SK-N-SH (cell line): ENCODE results near the gene BNIP5. TPM values are rescaled to one million over a fixed set of nuclear protein-coding genes. Genes with fewer than 3 reads are reported as not detected.

Experiments
- CTCF ChIA-PET: fragments of 300-600, 350-600 bp; formaldehyde crosslinking; extraction: SDS; loops from one replicate; lab custom pipeline; 2021; lab: Yijun Ruan, JAX
- POLR2A ChIA-PET: fragments of 350-600 bp; sonication (Branson Sonifier 250); formaldehyde crosslinking; extraction: SDS; loops from one replicate; lab custom pipeline; 2020; ENCODE audit warnings: antibody characterized with exemption, inconsistent platforms; lab: Yijun Ruan, JAX
- DNase-seq: peaks from one replicate; pipeline ENCODE4 v3.0.0; 2012
- H2AFZ ChIP-seq: fragments of 200-600 bp; sonication (generic); 2 replicates; pipeline ENCODE4 v1.8.1; 2016; ENCODE audit warnings: antibody characterized with exemption, mild to moderate bottlenecking, low read depth
- H3F3A ChIP-seq: fragments of 200-600 bp; sonication (generic); replicated peaks from 2 replicates; pipeline ENCODE3; 2016; ENCODE audit warnings: antibody characterized with exemption, mild to moderate bottlenecking; ENCODE audit not compliant: insufficient read depth
- H3K27ac ChIP-seq, 2 experiments: fragments of 200-500 bp in 1 of 2; fragments of 200-600 bp in 1 of 2; sonication (Bioruptor generic) in 1 of 2; sonication (generic), shearing (Covaris generic) in 1 of 2; 2 replicates each; pipeline versions ENCODE4 v1.5.1 to v1.6.1; 2014 to 2016; ENCODE audit warnings: low read depth in 2 of 2, inconsistent platforms in 1 of 2, low read length in 1 of 2, mild to moderate bottlenecking in 1 of 2, mixed read lengths in 1 of 2
- H3K27me3 ChIP-seq: fragments of 200-600 bp; sonication (generic), shearing (Covaris generic); 2 replicates; pipeline ENCODE4 v1.6.1; 2016; ENCODE audit warnings: mixed run types; ENCODE audit not compliant: insufficient read depth
- H3K36me3 ChIP-seq, 2 experiments: fragments of 200-500 bp in 1 of 2; fragments of 200-600 bp in 1 of 2; sonication (Bioruptor generic) in 1 of 2; sonication (generic) in 1 of 2; replicated peaks in 1 of 2; 2 replicates each; pipeline versions ENCODE3 to v1.5.1; 2014 to 2016; ENCODE audit warnings: low read length in 1 of 2, mild to moderate bottlenecking in 1 of 2; ENCODE audit not compliant: insufficient read depth in 2 of 2, control insufficient read depth in 1 of 2
- H3K4me1 ChIP-seq, 2 experiments: fragments of 200-500 bp in 1 of 2; fragments of 200-600 bp in 1 of 2; sonication (Bioruptor generic) in 1 of 2; sonication (generic), shearing (Covaris generic) in 1 of 2; 2 replicates each; pipeline versions ENCODE4 v1.5.1 to v1.6.1; 2014 to 2016; ENCODE audit warnings: low read depth in 1 of 2, low read length in 1 of 2, mixed run types in 1 of 2; ENCODE audit not compliant: insufficient read depth in 2 of 2, control insufficient read depth in 1 of 2
- H3K4me2 ChIP-seq: fragments of 200-600 bp; sonication (generic), shearing (Covaris generic); 2 replicates; pipeline ENCODE4 v1.6.1; 2017; ENCODE audit warnings: mixed run types
- H3K4me3 ChIP-seq, 2 experiments: fragments of 200-500 bp in 1 of 2; fragments of 200-600 bp in 1 of 2; sonication (Bioruptor generic) in 1 of 2; sonication (generic), shearing (Covaris generic) in 1 of 2; 2 replicates each; pipeline versions ENCODE4 v1.5.1 to v1.8.1; 2014 to 2016; ENCODE audit warnings: low read depth in 2 of 2, inconsistent platforms in 1 of 2, low read length in 1 of 2, mild to moderate bottlenecking in 1 of 2, mixed read lengths in 1 of 2, moderate library complexity in 1 of 2
- H3K79me2 ChIP-seq: fragments of 200-600 bp; sonication (generic); 2 replicates; pipeline ENCODE4 v1.8.1; 2017; ENCODE audit warnings: mild to moderate bottlenecking; ENCODE audit not compliant: insufficient read depth
- H3K9ac ChIP-seq: fragments of 200-600 bp; sonication (generic); 2 replicates; pipeline ENCODE4 v1.6.1; 2017; ENCODE audit warnings: mixed run types
- H3K9me2 ChIP-seq: fragments of 200-600 bp; sonication (generic); 2 replicates; pipeline ENCODE4 v1.6.1; 2017; ENCODE audit warnings: mixed run types
- H3K9me3 ChIP-seq: fragments of 200-600 bp; sonication (generic); 2 replicates; pipeline ENCODE4 v1.6.1; 2017; ENCODE audit warnings: mixed run types, mild to moderate bottlenecking, moderate library complexity
- H4K20me1 ChIP-seq: fragments of 200-600 bp; sonication (generic); 2 replicates; pipeline ENCODE4 v1.6.1; 2017; ENCODE audit warnings: mild to moderate bottlenecking, mixed run types; ENCODE audit not compliant: insufficient read depth
- FOXJ3 ChIP-seq: sonication (generic); formaldehyde crosslinking; IDR thresholded peaks from 2 replicates; pipeline ENCODE4 v1.5.1; 2020; ENCODE audit warnings: mild to moderate bottlenecking, missing genetic modification reagents
- FOXM1 ChIP-seq: IDR thresholded peaks from 2 replicates; pipeline ENCODE4 v1.4.0; 2012; ENCODE audit warnings: low read depth, mild to moderate bottlenecking
- GABPA ChIP-seq: IDR thresholded peaks from 2 replicates; pipeline ENCODE4 v1.4.0; 2012; ENCODE audit warnings: low read depth, mild to moderate bottlenecking
- MEF2A ChIP-seq: IDR thresholded peaks from 2 replicates; pipeline ENCODE4 v1.4.0; 2012; ENCODE audit warnings: low read depth, borderline replicate concordance
- NRF1 ChIP-seq: IDR thresholded peaks from 2 replicates; pipeline ENCODE4 v1.6.1; 2012; ENCODE audit warnings: low read depth, mild to moderate bottlenecking, low read length
- POLR2AphosphoS5 ChIP-seq: IDR thresholded peaks from 2 replicates; pipeline ENCODE4 v1.6.1; 2012; ENCODE audit warnings: low read depth, low read length
- RAD21 ChIP-seq: IDR thresholded peaks from 2 replicates; pipeline ENCODE4 v1.6.1; 2012; ENCODE audit warnings: mild to moderate bottlenecking, low read length
- RXRA ChIP-seq: IDR thresholded peaks from 2 replicates; pipeline ENCODE4 v1.4.0; 2012; ENCODE audit warnings: low read depth, mild to moderate bottlenecking, borderline replicate concordance
- SIN3A ChIP-seq: IDR thresholded peaks from 2 replicates; pipeline ENCODE4 v1.6.1; 2012; ENCODE audit warnings: low read depth, mild to moderate bottlenecking, low read length, moderate library complexity, borderline replicate concordance
- SMC3 ChIP-seq: IDR thresholded peaks from 2 replicates; pipeline ENCODE4 v1.6.1; 2012; ENCODE audit warnings: low read depth, low read length, improper control_type of control experiment
- TAF1 ChIP-seq: IDR thresholded peaks from 2 replicates; pipeline ENCODE4 v1.6.1; 2012; ENCODE audit warnings: low read depth, mild to moderate bottlenecking, low read length, moderate library complexity, borderline replicate concordance
- TCF12 ChIP-seq: IDR thresholded peaks from 2 replicates; pipeline ENCODE4 v1.4.0; 2012
- TEAD4 ChIP-seq: IDR thresholded peaks from 2 replicates; pipeline ENCODE4 v1.4.0; 2012; ENCODE audit warnings: mild to moderate bottlenecking, borderline replicate concordance; ENCODE audit not compliant: insufficient read depth
- YY1 ChIP-seq: IDR thresholded peaks from 2 replicates; pipeline ENCODE4 v1.4.0; 2012; ENCODE audit warnings: low read depth, mild to moderate bottlenecking
- WGBS: methylation state at CpG from one replicate; pipeline ENCODE4 v1.1.6; 2017; ENCODE audit warnings: low lambda C conversion rate; 5-methylcytosine and 5-hydroxymethylcytosine counted together
- polyA plus RNA-seq, 3 experiments: library from polyadenylated mRNA; depleted of rRNA; stranded (reverse); fragments of >200 nt; gene quantifications; 2 replicates each; pipeline ENCODE4 v1.2.3, GENCODE V29; 2012
- TF ChIP-seq, protein P1 (sequence below): fragments of 150-350 bp; IDR thresholded peaks from 2 replicates; pipeline ENCODE4 v1.6.1; 2017; ENCODE audit warnings: antibody characterized with exemption, low read length, low read depth, borderline replicate concordance
- TF ChIP-seq, protein P2 (sequence below): IDR thresholded peaks from 2 replicates; pipeline ENCODE4 v1.4.0; 2012; ENCODE audit warnings: low read depth, borderline replicate concordance
- TF ChIP-seq, protein P3 (sequence below): IDR thresholded peaks from 2 replicates; pipeline ENCODE4; 2012
- TF ChIP-seq, protein P4 (sequence below): IDR thresholded peaks from 2 replicates; pipeline ENCODE4 v1.6.1; 2012; ENCODE audit warnings: mild to moderate bottlenecking, low read depth, low read length, moderate library complexity
- TF ChIP-seq, protein P5 (sequence below): IDR thresholded peaks from 2 replicates; pipeline ENCODE4 v1.4.0; 2012; ENCODE audit warnings: low read depth
- TF ChIP-seq, protein P6 (sequence below): IDR thresholded peaks from 2 replicates; pipeline ENCODE4 v1.4.0; 2012; ENCODE audit warnings: low read depth, borderline replicate concordance

Gene BNIP5
- polyA plus RNA-seq, 1 of the 3 experiments (the other 2 are of a cell fraction): not detected

DNA sequence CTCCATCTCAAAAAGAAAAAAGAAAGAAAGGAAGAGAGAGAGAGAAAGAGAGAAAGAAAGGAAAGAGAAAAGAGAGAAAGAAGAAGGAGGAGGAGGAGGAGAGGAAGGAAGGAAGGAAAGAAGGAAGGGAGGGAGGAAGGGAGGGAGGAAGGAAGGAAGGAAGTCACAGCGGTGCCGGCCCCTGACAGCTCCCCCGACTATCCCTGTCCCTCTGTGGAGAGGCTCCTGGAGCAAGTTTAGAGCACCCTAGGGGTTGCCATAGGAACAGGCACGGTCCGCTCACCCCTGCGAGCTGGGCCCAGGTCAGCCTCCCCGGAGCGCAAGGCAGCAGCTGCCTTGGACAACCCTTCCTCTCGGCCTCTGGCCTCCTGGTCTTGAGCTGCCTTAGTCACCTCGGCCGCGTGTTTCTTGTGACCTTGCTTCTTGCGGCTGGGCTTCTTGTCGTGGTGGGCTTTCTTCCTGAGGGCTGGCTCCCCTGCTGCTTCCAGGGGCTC, 6.8 kb downstream of the BNIP5 start:
- Histone ChIP-seq H3K4me3 (no peak overlapping the region), H3K9me2 (no peaks in the 10 kb centered on the region), H2AFZ (no peak overlapping the region), H4K20me1 (no peaks in the 10 kb centered on the region), H3K27ac (no peak overlapping the region), H3K36me3 (no peaks in the 10 kb centered on the region), H3K27me3 (peaks cover 22% of the 10 kb centered on the region), H3K9ac (no peak overlapping the region), H3K4me2 (no peak overlapping the region), H3F3A (no peaks in the 10 kb centered on the region), H3K79me2 (no peaks in the 10 kb centered on the region), H3K9me3 (no peaks in the 10 kb centered on the region), H3K4me1 (peaks cover 0 to 9% of the 10 kb centered on the region in 2 experiments; a peak in 1 of 4 replicates)
- TF ChIP-seq MEF2A (no peak), GABPA (no peak), RAD21 (no peak), SIN3A (no peak), TCF12 (no peak), SMC3 (no peak), FOXJ3 (CRISPR knock-in tag) (no peak), TAF1 (no peak), TEAD4 (no peak), NRF1 (no peak)
- TF ChIP-seq, protein P1, sequence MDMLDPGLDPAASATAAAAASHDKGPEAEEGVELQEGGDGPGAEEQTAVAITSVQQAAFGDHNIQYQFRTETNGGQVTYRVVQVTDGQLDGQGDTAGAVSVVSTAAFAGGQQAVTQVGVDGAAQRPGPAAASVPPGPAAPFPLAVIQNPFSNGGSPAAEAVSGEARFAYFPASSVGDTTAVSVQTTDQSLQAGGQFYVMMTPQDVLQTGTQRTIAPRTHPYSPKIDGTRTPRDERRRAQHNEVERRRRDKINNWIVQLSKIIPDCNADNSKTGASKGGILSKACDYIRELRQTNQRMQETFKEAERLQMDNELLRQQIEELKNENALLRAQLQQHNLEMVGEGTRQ: no peak
- TF ChIP-seq, protein P2, sequence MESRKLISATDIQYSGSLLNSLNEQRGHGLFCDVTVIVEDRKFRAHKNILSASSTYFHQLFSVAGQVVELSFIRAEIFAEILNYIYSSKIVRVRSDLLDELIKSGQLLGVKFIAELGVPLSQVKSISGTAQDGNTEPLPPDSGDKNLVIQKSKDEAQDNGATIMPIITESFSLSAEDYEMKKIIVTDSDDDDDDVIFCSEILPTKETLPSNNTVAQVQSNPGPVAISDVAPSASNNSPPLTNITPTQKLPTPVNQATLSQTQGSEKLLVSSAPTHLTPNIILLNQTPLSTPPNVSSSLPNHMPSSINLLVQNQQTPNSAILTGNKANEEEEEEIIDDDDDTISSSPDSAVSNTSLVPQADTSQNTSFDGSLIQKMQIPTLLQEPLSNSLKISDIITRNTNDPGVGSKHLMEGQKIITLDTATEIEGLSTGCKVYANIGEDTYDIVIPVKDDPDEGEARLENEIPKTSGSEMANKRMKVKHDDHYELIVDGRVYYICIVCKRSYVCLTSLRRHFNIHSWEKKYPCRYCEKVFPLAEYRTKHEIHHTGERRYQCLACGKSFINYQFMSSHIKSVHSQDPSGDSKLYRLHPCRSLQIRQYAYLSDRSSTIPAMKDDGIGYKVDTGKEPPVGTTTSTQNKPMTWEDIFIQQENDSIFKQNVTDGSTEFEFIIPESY: no peak
- TF ChIP-seq, protein P3, sequence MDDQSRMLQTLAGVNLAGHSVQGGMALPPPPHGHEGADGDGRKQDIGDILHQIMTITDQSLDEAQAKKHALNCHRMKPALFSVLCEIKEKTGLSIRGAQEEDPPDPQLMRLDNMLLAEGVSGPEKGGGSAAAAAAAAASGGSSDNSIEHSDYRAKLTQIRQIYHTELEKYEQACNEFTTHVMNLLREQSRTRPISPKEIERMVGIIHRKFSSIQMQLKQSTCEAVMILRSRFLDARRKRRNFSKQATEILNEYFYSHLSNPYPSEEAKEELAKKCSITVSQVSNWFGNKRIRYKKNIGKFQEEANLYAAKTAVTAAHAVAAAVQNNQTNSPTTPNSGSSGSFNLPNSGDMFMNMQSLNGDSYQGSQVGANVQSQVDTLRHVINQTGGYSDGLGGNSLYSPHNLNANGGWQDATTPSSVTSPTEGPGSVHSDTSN: no peak
- ChIA-PET POLR2A (interaction anchor here (0.7 kb wide), 1 partner anchor 129 kb away, joined by 5 read pairs; no protein-coding TSS in a partner anchor), CTCF (interaction anchor here (1.5 to 3.9 kb wide), 4 partner anchors 11 to 31 kb away, joined by 3 to 28 read pairs (median 6); no protein-coding TSS in a partner anchor)
- DNase-seq: no peak
- 88% methylated on average over 13 of the region's 14 CpGs for WGBS

DNA sequence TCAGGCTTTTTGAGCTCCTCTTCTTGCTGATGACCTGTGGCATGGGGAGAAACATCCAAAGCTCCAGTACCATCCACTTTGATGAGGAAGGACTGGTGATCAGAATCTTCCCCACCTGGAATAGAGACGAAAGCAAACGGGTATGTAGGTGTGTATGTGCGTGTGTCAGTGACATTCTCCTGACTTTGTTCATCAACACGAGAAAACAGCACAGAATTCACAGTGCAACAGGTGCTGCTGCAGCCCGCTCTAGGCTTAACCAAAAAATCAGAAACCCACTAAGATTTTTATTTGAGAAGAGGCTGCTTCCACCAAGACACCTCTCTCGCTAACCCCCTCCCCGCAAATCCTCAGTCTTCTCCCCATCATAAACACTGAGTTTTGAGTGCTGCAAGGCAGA, 8.1 kb downstream of the BNIP5 start:
- ChIA-PET CTCF (interaction anchor here (1.6 to 3.9 kb wide), 3 partner anchors 12 to 26 kb away, joined by 6 to 28 read pairs (median 7); no protein-coding TSS in a partner anchor), POLR2A (no interaction called here)
- no peak overlapping the region for H3K4me2 ChIP-seq
- H3F3A ChIP-seq: no peaks in the 10 kb centered on the region
- H4K20me1 ChIP-seq: no peaks in the 10 kb centered on the region
- TF ChIP-seq, protein P4, sequence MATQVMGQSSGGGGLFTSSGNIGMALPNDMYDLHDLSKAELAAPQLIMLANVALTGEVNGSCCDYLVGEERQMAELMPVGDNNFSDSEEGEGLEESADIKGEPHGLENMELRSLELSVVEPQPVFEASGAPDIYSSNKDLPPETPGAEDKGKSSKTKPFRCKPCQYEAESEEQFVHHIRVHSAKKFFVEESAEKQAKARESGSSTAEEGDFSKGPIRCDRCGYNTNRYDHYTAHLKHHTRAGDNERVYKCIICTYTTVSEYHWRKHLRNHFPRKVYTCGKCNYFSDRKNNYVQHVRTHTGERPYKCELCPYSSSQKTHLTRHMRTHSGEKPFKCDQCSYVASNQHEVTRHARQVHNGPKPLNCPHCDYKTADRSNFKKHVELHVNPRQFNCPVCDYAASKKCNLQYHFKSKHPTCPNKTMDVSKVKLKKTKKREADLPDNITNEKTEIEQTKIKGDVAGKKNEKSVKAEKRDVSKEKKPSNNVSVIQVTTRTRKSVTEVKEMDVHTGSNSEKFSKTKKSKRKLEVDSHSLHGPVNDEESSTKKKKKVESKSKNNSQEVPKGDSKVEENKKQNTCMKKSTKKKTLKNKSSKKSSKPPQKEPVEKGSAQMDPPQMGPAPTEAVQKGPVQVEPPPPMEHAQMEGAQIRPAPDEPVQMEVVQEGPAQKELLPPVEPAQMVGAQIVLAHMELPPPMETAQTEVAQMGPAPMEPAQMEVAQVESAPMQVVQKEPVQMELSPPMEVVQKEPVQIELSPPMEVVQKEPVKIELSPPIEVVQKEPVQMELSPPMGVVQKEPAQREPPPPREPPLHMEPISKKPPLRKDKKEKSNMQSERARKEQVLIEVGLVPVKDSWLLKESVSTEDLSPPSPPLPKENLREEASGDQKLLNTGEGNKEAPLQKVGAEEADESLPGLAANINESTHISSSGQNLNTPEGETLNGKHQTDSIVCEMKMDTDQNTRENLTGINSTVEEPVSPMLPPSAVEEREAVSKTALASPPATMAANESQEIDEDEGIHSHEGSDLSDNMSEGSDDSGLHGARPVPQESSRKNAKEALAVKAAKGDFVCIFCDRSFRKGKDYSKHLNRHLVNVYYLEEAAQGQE: no peak
- TF ChIP-seq POLR2AphosphoS5 (no peak), FOXM1 (no peak), RXRA (no peak), GABPA (no peak), YY1 (no peak)
- TF ChIP-seq, protein P5, sequence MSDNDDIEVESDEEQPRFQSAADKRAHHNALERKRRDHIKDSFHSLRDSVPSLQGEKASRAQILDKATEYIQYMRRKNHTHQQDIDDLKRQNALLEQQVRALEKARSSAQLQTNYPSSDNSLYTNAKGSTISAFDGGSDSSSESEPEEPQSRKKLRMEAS: no peak
- TF ChIP-seq, protein P6, sequence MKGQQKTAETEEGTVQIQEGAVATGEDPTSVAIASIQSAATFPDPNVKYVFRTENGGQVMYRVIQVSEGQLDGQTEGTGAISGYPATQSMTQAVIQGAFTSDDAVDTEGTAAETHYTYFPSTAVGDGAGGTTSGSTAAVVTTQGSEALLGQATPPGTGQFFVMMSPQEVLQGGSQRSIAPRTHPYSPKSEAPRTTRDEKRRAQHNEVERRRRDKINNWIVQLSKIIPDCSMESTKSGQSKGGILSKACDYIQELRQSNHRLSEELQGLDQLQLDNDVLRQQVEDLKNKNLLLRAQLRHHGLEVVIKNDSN: no peak
- no peak overlapping the region for H3K27ac ChIP-seq
- no peak overlapping the region for H2AFZ ChIP-seq
- 66% methylated on average over 7 of the region's 7 CpGs for WGBS
- H3K4me3 ChIP-seq: no peak overlapping the region
- H3K27me3 ChIP-seq: peaks cover 10% of the 10 kb centered on the region
- H3K9me2 ChIP-seq: no peaks in the 10 kb centered on the region
- no peak for DNase-seq
- no peaks in the 10 kb centered on the region for H3K79me2 ChIP-seq
- peaks cover 0 to 9% of the 10 kb centered on the region in 2 experiments; a peak in 1 of 4 replicates for H3K4me1 ChIP-seq
- H3K36me3 ChIP-seq: no peaks in the 10 kb centered on the region
- H3K9me3 ChIP-seq: no peaks in the 10 kb centered on the region
- H3K9ac ChIP-seq: no peak overlapping the region
